Liver (tissue), 9 donors: ENCODE data around the gene SORD. TPM values are rescaled to one million over a fixed set of nuclear protein-coding genes. Genes with fewer than 3 reads are reported as not detected.

ENCODE experiments used
- DNase-seq: peaks from one replicate; pipeline ENCODE4 v3.0.0-alpha.2; 2017; ENCODE audit warnings: low spot score
- H3K27ac ChIP-seq, 2 donors: one replicate each; pipeline ENCODE4 v1.7.0; 2013; ENCODE audit warnings: inconsistent platforms in 2 of 2, low read length in 2 of 2, control low read depth in 1 of 2, low read depth in 1 of 2, mild to moderate bottlenecking in 1 of 2
- H3K27me3 ChIP-seq, 4 donors: one replicate each; pipeline versions ENCODE4 v1.6.1 to v1.7.0; 2013; ENCODE audit warnings: low read length in 3 of 4, inconsistent platforms in 1 of 4, mild to moderate bottlenecking in 1 of 4, moderate library complexity in 1 of 4; ENCODE audit not compliant: control insufficient read depth in 4 of 4, insufficient read depth in 4 of 4
- H3K36me3 ChIP-seq, 4 donors: one replicate each; pipeline versions ENCODE4 v1.6.1 to v1.7.0; 2013; ENCODE audit warnings: low read length in 3 of 4, mild to moderate bottlenecking in 3 of 4, low read depth in 1 of 4, moderate library complexity in 1 of 4; ENCODE audit not compliant: control insufficient read depth in 4 of 4, insufficient read depth in 3 of 4
- H3K4me1 ChIP-seq, 4 donors: one replicate each; pipeline versions ENCODE4 v1.6.1 to v1.7.0; 2013; ENCODE audit warnings: low read length in 3 of 4, mild to moderate bottlenecking in 3 of 4, moderate library complexity in 1 of 4; ENCODE audit not compliant: control insufficient read depth in 4 of 4, insufficient read depth in 4 of 4
- H3K4me3 ChIP-seq, 3 donors: one replicate each; pipeline versions ENCODE4 v1.6.1 to v1.7.0; 2013; ENCODE audit warnings: low read length in 3 of 3, control low read depth in 1 of 3, low read depth in 1 of 3, mild to moderate bottlenecking in 1 of 3
- H3K9ac ChIP-seq, 2 donors: one replicate each; pipeline ENCODE4 v1.7.0; 2013; ENCODE audit warnings: low read length in 2 of 2, mild to moderate bottlenecking in 2 of 2, moderate library complexity in 2 of 2, control low read depth in 1 of 2, low read depth in 1 of 2
- H3K9me3 ChIP-seq, 4 donors: one replicate each; pipeline versions ENCODE4 v1.6.1 to v1.7.0; 2013; ENCODE audit warnings: low read length in 3 of 4; ENCODE audit not compliant: control insufficient read depth in 4 of 4
- ATF3 ChIP-seq: IDR thresholded peaks from 2 replicates; pipeline ENCODE4 v1.6.1; 2016; ENCODE audit warnings: antibody characterized with exemption
- CTCF ChIP-seq: fragments of 150-350 bp; IDR thresholded peaks from 2 replicates; pipeline ENCODE4 v1.5.1; 2017; ENCODE audit warnings: improper control_type of control experiment, low read depth, low read length; ENCODE audit not compliant: missing input control
- EGR1 ChIP-seq, 2 donors: IDR thresholded peaks; 2 replicates each; pipeline ENCODE4 v1.6.1; 2016 to 2018; ENCODE audit warnings: antibody characterized with exemption in 2 of 2, low read depth in 2 of 2
- FOXA1 ChIP-seq: IDR thresholded peaks from 2 replicates; pipeline ENCODE4 v1.6.1; 2016; ENCODE audit warnings: antibody characterized with exemption
- FOXA2 ChIP-seq: IDR thresholded peaks from 2 replicates; pipeline ENCODE4 v1.6.1; 2016; ENCODE audit warnings: antibody characterized with exemption
- GABPA ChIP-seq, 2 donors: IDR thresholded peaks in 1 of 2; conservative IDR thresholded peaks in 1 of 2; 2 replicates each; pipeline ENCODE4 v1.6.1; 2016; ENCODE audit warnings: antibody characterized with exemption in 2 of 2, mild to moderate bottlenecking in 1 of 2, moderate library complexity in 1 of 2
- HNF4A ChIP-seq, 2 donors: conservative IDR thresholded peaks; 2 replicates each; pipeline ENCODE4 v1.6.1; 2016; ENCODE audit warnings: antibody characterized with exemption in 2 of 2, mild to moderate bottlenecking in 2 of 2
- HNF4G ChIP-seq: IDR thresholded peaks from 2 replicates; pipeline ENCODE4 v1.6.1; 2016; ENCODE audit warnings: antibody characterized with exemption
- JUND ChIP-seq, 2 donors: IDR thresholded peaks; 2 replicates each; pipeline ENCODE4 v1.6.1; 2016; ENCODE audit warnings: antibody characterized with exemption in 2 of 2
- MAX ChIP-seq: IDR thresholded peaks from 2 replicates; pipeline ENCODE4 v1.6.1; 2016; ENCODE audit warnings: antibody characterized with exemption
- NR2F2 ChIP-seq: IDR thresholded peaks from 2 replicates; pipeline ENCODE4 v1.6.1; 2016; ENCODE audit warnings: antibody characterized with exemption
- RAD21 ChIP-seq, 2 donors: IDR thresholded peaks; 2 replicates each; pipeline ENCODE4 v1.6.1; 2016; ENCODE audit warnings: antibody characterized with exemption in 2 of 2, mild to moderate bottlenecking in 2 of 2
- REST ChIP-seq: IDR thresholded peaks from 2 replicates; pipeline ENCODE4 v1.6.1; 2016; ENCODE audit warnings: antibody characterized with exemption, mild to moderate bottlenecking
- RXRA ChIP-seq, 2 donors: IDR thresholded peaks; 2 replicates each; pipeline ENCODE4 v1.6.1; 2017 to 2018; ENCODE audit warnings: antibody characterized with exemption in 2 of 2, mild to moderate bottlenecking in 1 of 2
- SP1 ChIP-seq: IDR thresholded peaks from 2 replicates; pipeline ENCODE4 v1.6.1; 2018; ENCODE audit warnings: antibody characterized with exemption, mild to moderate bottlenecking
- TAF1 ChIP-seq: conservative IDR thresholded peaks from 2 replicates; pipeline ENCODE4 v1.6.1; 2016; ENCODE audit warnings: antibody characterized with exemption, mild to moderate bottlenecking
- YY1 ChIP-seq: IDR thresholded peaks from 2 replicates; pipeline ENCODE4 v1.6.1; 2016; ENCODE audit warnings: antibody characterized with exemption, mild to moderate bottlenecking
- ZBTB33 ChIP-seq: IDR thresholded peaks from 2 replicates; pipeline ENCODE4 v1.6.1; 2016; ENCODE audit warnings: antibody characterized with exemption
- WGBS: extraction: QIAGEN DNeasy Blood & Tissue Kit; methylation state at CpG from one replicate; pipeline ENCODE4 v1.1.7; 2013; 5-methylcytosine and 5-hydroxymethylcytosine counted together
- polyA plus RNA-seq, 2 donors: library from polyadenylated mRNA; stranded (reverse) in 1 of 2; unstranded in 1 of 2; fragments of 200-250 nt in 1 of 2; fragments of >200 nt in 1 of 2; fragmentation: Nextera tagmentation in 1 of 2; extraction: Ambion mirVana in 1 of 2; gene quantifications; one replicate each; pipeline versions ENCODE4 v1.2.1 to v1.2.3, GENCODE V29; 2013 to 2015
- total RNA-seq, 2 donors: library from RNA; depleted of rRNA; stranded (reverse); fragments of >200 nt; gene quantifications; one replicate each; pipeline ENCODE4 v1.2.3, GENCODE V29; 2014
- donor health status: healthy.
- donor health status: healthy.
- donor health status: healthy.
- donor health status: healthy.
- donor health status: healthy.

The SORD gene
- total and polyA plus RNA-seq, 4 donors: 75.5 to 169 (median 167) TPM

GRCh38 chr15:45121706-45122417 is 98.9 kb downstream of the SORD start:
- Histone ChIP-seq H3K4me1 (peaks cover 3 to 12% (median 7%) of the 10 kb centered on the region in 4 donors), H3K27ac (no peak overlapping the region), H3K4me3 (no peak overlapping the region), H3K9ac (no peak overlapping the region), H3K36me3 (no peaks in the 10 kb centered on the region), H3K9me3 (no peaks in the 10 kb centered on the region), H3K27me3 (no peaks in the 10 kb centered on the region)
- TF ChIP-seq YY1 (no peak), HNF4G (no peak), RAD21 (IDR thresholded peaks at IDR 0.05) (no peak), TAF1 (no peak), RXRA (IDR thresholded peaks at IDR 0.05) (no peak)
- DNase-seq: no peak
- 70% methylated on average over 9 of the region's 9 CpGs for WGBS

GRCh38 chr15:45122719-45123118 is 99.7 kb downstream of the SORD start:
- WGBS: 82% methylated on average over 7 of the region's 7 CpGs
- H3K9me3 ChIP-seq: no peaks in the 10 kb centered on the region
- no peak overlapping the region for H3K9ac ChIP-seq
- no peak overlapping the region for H3K4me3 ChIP-seq
- H3K27ac ChIP-seq: no peak overlapping the region
- DNase-seq: no peak
- TF ChIP-seq FOXA2: no peak
- TF ChIP-seq TAF1: no peak
- TF ChIP-seq HNF4G: no peak
- no peak for TF ChIP-seq RXRA (IDR thresholded peaks at IDR 0.05)
- TF ChIP-seq GABPA (IDR thresholded peaks at IDR 0.05 in 1 of 2, conservative IDR thresholded peaks at IDR 0.05 in 1 of 2): no peak
- no peak for TF ChIP-seq YY1
- no peak for TF ChIP-seq SP1
- no peak for TF ChIP-seq MAX
- no peak for TF ChIP-seq FOXA1
- no peak for TF ChIP-seq CTCF
- no peak for TF ChIP-seq EGR1 (IDR thresholded peaks at IDR 0.05; ENCODE audit: low read depth in 2 of 2)
- TF ChIP-seq NR2F2: no peak
- TF ChIP-seq JUND (IDR thresholded peaks at IDR 0.05): no peak
- TF ChIP-seq REST: no peak
- no peak for TF ChIP-seq RAD21 (IDR thresholded peaks at IDR 0.05)
- TF ChIP-seq HNF4A (conservative IDR thresholded peaks at IDR 0.05): no peak
- no peak for TF ChIP-seq ZBTB33
- no peak for TF ChIP-seq ATF3
- H3K4me1 ChIP-seq: peaks cover 0 to 6% (median 2%) of the 10 kb centered on the region in 4 donors
- H3K36me3 ChIP-seq: no peaks in the 10 kb centered on the region
- no peaks in the 10 kb centered on the region for H3K27me3 ChIP-seq
